GM18498 (cell line): Measurements from ENCODE around the gene DDX18.
A peak's percentile ranks its signal among the peaks of the same experiment; 100 is the strongest.

ENCODE experiments used
- ATAC-seq: cut with Tn5 transposase; IDR thresholded peaks from one replicate; pipeline ENCODE4 v1.9.1; 2021; ENCODE audit warnings: mild to moderate bottlenecking, moderate library complexity; ENCODE audit not compliant: unreplicated experiment

DDX18 gene

DNA sequence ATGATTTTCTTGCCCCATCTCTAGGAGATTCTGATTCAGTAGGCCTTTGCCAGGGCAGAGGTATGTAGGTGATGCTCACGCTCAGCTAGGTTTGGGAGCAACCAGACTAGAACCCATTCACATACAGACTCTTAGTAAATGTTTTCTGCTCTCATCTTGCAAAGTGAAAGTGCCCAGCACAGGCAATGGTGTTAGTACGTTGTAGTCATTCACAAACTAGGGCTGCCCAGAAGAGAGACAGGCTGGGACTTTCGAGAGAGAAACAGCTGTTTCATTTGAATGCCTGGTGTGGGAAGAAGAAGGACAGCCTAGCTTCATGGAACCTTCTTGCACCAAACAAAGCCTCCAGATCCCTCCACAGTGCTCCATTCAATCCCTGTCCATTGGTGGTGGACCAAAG, 19.4 kb downstream of the DDX18 start:
- ATAC-seq: peak; percentile 32

DNA sequence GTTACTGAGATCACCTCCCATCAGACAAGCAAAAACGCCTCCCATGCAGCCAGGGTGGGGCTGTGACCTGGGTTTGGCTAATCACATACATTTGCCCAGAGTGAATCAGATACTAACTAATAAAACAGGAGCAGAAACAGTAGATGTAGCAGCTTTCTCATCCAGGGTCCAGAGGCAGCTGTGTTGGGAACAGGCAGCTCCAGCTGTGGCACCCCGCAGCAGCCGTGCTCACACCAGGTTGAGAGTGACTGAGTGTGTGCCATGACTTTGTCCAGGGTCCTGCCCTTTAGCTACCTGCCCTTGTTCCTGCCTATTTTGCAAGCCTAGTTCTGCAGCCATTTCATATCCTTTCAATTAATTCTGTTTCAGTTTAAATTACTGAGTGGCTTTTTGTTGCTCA, 20.5 kb downstream of the DDX18 start:
- ATAC-seq: no peak

DNA sequence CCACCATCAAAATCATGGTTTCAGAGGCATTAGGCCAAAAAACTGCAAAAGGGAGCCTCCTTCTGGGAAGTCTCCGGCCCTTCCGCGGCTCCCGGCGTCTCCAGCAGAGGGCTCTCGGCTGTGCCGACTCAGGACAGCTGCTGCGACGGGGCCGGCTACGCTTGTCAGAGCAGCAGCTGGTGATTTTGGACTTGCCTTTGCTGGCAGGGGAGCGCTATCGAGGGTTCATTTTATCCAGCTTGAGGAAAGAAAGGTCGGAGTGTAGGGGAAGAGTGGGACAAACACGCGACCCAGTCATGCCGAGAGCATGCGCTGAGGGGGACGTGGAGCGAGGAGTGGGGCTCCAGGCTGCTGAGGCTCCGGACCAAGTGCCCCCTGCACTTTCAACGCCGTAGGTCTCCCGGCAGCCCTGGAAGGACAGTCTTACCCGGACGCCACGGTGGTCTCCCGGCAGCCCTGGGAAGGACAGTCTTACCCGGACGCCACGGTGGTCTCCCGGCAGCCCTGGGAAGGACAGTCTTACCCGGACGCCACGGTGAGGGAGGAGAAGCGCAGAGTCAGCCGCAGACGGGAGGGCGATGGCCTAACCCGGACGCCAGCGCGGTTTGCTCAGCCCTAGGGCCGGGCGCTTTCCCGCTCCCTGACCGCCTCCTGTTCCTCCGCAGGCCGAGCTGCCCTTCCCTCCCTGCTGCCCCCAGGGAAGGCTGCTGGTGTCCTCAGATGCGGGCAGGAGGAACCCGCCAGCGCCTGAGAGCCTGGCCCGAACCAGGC, 21.7 kb downstream of the DDX18 start:
- peak; percentile 88 for ATAC-seq

DNA sequence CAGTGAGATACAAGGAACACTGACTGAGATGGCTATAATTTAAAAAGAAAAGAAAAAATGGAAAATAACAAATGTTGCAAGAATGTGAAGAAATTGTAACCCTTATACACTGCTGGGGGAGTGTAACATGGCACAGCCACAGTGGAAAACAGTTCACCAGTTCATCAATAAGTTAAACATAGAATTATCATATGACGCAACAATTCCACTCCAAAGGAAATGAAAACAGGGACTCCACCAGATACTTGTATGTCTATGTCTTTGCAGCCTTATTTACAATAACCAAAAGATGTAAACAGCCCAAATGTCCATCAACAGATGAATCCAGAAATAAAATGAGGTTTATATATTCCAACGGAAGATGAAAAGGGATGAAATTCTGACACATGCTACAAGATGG, 30.8 kb downstream of the DDX18 start:
- no peak for ATAC-seq

DNA sequence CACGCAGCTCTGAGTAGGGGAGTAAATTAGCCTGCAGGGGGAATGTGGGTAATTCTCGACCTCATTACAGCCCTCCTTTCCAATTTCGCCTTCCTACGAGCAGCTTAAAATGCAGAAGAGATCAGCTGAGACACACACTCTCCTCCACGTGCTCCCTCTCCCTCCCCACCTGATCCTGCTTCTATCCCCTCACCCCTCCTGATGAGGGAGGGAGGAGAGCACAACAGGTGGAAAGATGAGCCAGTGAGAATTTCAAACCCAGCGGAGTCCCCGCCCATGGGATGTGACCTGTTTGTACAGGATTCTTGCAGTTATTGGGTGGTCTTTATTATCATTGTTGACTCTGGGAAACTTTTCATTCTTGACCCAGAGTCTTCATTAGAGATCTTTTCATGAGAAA, 35.5 kb downstream of the DDX18 start:
- no peak for ATAC-seq

DNA sequence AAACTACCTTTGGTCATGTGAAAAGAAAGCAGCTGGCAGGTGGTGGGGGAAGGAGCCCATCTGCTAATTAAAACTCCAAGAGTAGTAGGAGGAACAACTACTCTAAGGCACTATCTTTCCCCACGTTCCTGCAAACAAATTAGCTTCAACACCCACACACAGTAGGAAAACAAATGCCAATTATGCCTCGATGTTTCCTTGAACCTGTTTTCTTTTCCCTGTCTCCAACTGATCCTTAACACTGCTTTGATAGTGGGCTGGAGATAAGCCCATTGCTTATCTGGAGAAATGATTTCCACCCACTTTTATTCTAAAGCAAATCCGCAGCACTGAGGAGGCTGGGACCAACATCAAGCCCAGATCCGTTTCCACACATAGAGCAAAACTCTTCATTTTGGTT, 36.0 kb downstream of the DDX18 start:
- ATAC-seq: no peak

DNA sequence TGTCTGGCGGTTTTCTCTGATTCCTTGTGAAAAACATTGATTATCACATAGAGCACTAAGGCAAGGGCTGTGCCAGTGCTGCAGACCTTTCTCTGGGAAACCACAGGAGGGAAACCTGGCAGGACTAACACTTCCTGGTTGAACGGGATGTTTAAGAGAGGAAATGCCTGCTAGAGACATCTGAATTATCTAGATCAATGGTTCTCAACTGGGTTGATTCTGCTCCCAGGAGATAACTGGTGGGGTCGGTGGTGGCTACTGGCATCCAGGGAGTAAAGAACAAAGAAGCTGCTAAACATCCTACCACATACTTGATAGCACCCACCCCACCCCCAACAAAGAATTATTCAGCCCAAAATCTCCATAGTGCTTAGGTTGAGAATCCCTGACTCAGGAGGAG, 37.5 kb downstream of the DDX18 start:
- ATAC-seq: no peak

DNA sequence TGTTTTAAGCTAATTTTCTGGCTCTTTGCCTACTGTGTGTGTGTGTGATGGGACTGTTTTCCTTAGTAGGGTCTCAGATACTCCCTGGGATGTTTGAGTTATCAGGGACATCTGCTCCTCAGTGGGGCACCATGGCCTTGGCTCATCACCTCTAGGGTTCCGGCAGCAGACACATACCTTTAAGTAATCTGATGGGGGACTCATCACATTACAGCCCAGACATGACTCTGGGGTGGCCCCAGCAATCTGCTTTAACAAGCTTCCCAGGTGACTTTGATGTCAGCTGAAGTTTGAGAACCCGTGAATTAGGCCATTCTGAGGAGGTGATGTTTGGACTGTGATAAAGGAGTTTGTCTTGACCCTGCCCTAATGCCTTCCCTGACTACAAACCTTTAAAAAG, 38.8 kb downstream of the DDX18 start:
- ATAC-seq: no peak

DNA sequence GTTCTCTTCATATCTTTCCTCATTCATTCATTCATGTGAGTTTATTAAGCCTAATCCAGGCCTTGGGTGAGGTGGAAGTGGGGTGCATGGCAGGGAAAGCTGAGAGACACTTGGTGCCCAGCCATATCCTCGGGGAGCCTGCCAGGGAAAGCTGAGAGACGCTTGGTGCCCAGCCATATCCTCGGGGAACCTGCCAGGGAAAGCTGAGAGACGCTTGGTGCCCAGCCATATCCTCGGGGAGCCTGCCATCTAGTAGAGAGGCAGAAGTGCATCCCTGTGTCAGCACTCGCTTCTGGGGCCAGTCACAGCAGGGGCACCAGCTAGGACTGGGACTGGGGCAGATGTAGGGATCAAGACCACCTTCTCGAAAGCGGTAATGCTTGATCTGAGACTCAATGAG, 39.4 kb downstream of the DDX18 start:
- ATAC-seq: no peak

DNA sequence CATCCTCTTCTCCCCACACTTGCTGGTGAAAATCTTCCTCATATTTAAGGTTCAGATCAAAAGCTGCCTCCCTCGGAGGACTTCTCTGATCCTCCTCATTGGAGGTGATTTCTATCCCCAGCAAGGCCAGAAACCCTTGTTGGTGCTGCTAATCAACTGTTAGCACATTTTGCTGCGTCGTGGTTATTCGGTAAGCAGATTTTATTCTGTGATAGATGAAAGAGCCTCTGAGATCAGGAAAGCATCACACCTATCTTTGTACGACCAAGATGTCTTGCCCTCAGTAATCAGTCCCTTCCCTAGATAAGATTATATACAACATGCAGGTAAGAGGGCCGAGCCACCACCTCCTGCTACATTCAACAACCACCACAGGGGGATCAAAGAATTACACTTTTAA, 40.1 kb downstream of the DDX18 start:
- ATAC-seq: no peak

DNA sequence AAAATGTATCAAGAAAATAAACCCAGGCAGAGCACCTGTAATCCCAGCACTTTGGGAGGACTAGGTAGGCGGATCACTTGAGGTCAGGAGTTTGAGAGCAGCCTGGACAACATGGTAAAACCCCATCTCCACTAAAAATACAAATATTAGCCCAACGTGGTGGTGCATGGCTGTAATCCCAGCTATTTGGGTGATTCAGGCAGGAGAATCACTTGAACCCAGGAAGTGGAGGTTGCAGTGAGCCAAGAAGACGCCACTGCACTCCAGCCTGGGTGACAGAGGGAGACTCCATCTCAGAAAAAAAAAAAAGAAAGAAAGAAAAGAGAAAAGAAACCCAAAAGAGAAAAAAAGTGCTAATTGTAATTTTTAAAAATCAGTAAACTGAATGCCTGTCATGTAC, 41.4 kb downstream of the DDX18 start:
- no peak for ATAC-seq

DNA sequence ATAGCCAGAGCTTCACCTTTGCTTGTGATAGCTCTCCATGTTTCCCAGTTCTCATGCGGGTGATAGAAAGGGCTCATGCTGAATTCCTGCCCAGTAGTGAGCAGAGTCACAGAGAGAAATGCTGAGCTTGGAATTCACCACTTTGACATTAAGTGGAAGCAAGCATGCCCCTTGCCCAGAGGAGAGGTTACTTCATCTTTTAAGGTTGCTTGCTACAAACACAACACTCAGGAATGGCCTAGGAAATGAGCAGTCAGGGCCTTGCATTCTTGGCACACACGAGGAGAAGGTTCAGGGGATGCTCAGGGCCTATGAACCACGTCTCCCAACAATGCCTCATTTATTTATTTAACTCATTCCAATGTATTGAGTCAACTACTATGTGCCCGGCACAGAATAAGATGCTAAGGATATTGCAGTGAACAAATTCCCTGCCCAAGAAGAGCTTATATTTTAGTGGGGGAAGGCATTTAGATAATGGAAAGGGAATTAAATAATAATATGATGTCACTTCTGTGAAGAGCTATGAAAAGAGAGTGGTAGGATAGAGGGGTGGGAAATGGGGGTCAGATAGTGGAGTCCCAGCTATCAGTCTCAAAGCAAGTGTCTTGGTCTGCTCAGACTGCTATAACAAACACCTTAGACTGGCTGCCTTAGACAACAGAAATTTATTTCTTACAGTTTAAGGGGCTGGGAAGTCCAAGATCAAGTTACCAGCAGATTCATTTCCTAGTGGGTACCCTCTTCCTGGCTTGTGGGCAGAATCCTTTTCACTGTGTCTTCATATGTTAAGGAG, 42.1 kb downstream of the DDX18 start:
- no peak for ATAC-seq

DNA sequence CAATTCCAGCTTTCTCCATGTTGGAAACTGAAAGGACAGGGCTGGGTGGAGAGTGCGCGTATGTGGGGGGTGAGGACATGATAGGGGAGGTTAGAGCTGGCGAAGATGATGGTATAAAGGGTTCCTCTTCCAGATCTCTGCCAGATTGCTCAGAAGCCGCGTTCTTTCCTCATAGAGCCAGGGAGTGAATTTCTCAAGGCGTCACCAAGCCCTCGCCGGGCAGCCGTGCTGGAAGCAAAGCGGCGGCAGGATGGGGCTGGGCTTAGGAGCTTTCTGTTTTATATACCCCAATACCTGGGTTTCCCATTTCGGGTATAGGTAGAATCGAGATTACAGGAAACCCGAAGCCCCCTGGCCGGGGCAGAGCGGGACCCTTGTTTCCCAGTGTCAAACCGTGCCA, 43.8 kb downstream of the DDX18 start:
- no peak for ATAC-seq

DNA sequence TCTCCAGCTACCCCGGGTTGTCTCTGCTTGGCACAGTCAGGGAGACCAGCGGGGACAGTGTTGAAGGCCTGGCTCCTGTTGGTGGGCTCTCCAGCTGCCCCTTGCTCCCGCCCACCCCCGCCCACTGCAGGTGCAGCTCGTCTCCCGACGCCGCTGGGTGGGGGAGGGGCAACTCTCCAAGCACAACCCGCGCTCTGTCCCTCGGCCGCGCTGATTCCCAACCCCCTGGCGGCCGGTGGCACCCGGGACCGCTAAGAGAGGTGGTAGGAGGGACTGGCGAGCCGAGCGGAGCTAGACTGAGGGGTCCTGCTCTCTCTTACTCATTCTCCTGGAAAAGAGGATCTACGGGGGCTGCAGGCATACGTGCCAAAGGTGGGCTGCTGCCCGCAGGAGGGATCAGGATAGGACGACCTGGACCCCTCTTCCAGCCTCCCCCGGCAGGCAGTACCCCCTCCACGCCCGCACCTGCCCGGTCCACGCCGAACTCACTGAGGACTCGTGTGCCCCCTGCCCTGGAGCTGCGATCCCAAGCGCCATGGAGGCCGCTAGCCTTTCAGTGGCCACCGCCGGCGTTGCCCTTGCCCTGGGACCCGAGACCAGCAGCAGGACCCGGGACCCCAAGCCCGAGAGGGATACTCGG, 44.5 kb downstream of the DDX18 start:
- ATAC-seq: no peak

DNA sequence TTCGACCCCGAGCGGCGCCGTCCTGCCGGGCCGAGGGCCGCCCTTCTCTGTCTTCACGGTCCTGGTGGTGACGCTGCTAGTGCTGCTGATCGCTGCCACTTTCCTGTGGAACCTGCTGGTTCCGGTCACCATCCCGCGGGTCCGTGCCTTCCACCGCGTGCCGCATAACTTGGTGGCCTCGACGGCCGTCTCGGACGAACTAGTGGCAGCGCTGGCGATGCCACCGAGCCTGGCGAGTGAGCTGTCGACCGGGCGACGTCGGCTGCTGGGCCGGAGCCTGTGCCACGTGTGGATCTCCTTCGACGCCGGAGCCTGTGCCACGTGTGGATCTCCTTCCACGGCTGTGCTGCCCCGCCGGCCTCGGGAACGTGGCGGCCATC, 45.0 kb downstream of the DDX18 start:
- ATAC-seq: no peak

DNA sequence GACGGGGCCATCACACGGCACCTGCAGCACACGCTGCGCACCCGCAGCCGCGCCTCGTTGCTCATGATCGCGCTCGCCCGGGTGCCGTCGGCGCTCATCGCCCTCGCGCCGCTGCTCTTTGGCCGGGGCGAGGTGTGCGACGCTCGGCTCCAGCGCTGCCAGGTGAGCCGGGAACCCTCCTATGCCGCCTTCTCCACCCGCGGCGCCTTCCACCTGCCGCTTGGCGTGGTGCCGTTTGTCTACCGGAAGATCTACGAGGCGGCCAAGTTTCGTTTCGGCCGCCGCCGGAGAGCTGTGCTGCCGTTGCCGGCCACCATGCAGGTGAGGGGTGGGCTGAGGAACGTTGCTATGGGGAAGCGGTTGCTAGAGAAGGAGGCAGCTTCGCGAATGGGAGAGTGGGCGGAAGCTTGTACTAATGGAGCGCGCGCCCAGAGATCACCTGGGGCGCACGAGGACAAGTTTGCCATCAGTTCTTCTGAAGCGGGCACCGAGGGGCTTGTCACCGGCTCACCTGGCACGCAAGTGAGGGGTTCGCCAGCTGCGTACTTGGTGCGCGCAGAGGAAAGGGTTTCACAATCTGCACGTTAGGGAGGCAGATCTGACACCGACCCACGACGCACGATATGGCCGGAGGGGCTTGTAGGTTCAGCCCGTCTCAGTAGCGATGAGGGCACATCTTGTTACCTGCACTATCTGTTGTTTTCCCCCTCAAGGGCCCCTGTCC, 45.6 kb downstream of the DDX18 start:
- no peak for ATAC-seq

DNA sequence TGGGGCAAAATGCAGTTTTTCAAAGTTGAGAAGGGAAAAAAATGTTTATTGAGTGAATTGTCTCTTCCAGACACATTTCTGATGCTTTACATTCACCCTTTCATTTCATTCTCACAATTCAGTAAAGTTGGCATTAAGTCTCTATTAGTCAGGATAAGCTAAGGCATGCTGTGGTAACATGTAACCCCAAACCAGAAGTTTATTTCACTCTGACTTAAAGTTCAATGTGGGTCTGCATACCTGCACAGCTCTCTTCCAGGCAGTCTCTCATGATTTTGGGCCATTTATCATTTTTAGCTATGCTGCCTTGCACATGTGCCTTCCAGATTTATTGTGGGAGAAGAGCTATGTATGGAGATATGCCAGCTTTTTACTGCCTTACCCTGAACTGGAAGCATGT, 48.0 kb downstream of the DDX18 start:
- ATAC-seq: no peak

DNA sequence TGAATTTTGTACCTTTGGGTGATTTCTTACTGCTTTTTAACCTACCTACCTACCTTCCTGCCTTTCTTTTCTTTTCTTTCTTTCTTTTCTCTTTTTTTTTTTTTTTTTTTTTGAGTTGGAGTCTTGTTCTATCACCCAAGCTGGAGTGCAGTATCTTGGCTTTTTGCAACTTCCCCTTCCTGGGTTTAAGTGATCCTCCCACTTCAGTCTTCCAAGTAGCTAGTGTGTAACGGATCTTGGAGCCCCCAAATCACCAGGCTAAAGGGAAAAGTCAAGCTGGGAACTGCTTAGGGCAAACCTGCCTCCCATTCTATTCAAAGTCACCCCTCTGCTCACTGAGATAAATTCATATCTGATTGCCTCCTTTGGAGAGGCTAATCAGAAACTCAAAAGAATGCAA, 61.3 kb downstream of the DDX18 start:
- ATAC-seq: no peak

DNA sequence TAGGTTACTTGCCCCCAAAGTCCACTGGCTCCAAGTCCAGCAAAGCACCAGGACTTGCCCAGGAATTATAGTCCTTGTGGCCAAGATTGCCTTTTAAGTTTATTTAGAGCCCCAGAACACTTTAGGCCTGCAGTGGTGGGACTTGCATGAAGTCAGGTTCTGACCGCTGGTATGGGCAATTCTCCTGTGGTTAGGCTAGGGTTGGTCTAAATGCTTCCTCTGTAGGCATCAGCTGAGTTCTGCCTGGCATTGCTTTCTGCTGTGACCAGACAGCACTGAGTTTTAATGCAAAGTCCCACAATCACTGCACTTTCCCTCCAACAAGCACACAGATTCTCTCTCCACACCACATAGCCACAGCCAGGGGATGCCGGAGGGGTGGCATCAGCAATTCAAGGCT, 64.5 kb downstream of the DDX18 start:
- no peak for ATAC-seq
